NK-92 (cell line): Measurements from ENCODE around the gene PIP5K1C.

ENCODE experiments used
- DNase-seq: peaks from one replicate; lab custom pipeline; 2025; ENCODE audit not compliant: unreplicated experiment; lab: John Stamatoyannopoulos, UW

Gene PIP5K1C

GRCh38 chr19:3700242-3701032, at the start of gene PIP5K1C:
Gene PIP5K1C (minus strand): TSS chr19:3700468. CDS start chr19:3700390, 78 bp downstream.
- DNase-seq = no peak

- no peak for DNase-seq
Observed at GRCh38 chr19:3748965-3749364, 48.7 kb upstream of the PIP5K1C start.

- no peak for DNase-seq
Observed at GRCh38 chr19:3746371-3747056, 46.2 kb upstream of the PIP5K1C start.

GRCh38 chr19:3745363-3746045, 45.2 kb upstream of the PIP5K1C start:
- no peak for DNase-seq

- DNase-seq = no peak
Observed at GRCh38 chr19:3743486-3743885, 43.2 kb upstream of the PIP5K1C start.

GRCh38 chr19:3740431-3740830, 40.2 kb upstream of the PIP5K1C start:
- DNase-seq = no peak

GRCh38 chr19:3738477-3739220, 38.4 kb upstream of the PIP5K1C start:
- no peak for DNase-seq

- DNase-seq = no peak
Observed at GRCh38 chr19:3737487-3738205, 37.4 kb upstream of the PIP5K1C start.

GRCh38 chr19:3736106-3736724, 35.9 kb upstream of the PIP5K1C start:
- no peak for DNase-seq

- DNase-seq = no peak
Observed at GRCh38 chr19:3734310-3734600, 34.0 kb upstream of the PIP5K1C start.

- no peak for DNase-seq
Observed at GRCh38 chr19:3733549-3734309, 33.5 kb upstream of the PIP5K1C start.

GRCh38 chr19:3732108-3732507, 31.8 kb upstream of the PIP5K1C start:
- DNase-seq = no peak

- no peak for DNase-seq
Observed at GRCh38 chr19:3730457-3730958, 30.2 kb upstream of the PIP5K1C start.

GRCh38 chr19:3725640-3726310, 25.5 kb upstream of the PIP5K1C start:
- DNase-seq = no peak

GRCh38 chr19:3725121-3725520, 24.9 kb upstream of the PIP5K1C start:
- no peak for DNase-seq

GRCh38 chr19:3723883-3724282, 23.6 kb upstream of the PIP5K1C start:
- no peak for DNase-seq

GRCh38 chr19:3723110-3723488, 22.8 kb upstream of the PIP5K1C start:
- DNase-seq = no peak

- DNase-seq = no peak
Observed at GRCh38 chr19:3722443-3723109, 22.3 kb upstream of the PIP5K1C start.
